A673 (cell line): Measurements from ENCODE around the gene APOL6. TPM values are rescaled to one million over a fixed set of nuclear protein-coding genes. Genes with fewer than 3 reads are reported as not detected.

Source experiments
- BruUV-seq: library from RNA; stranded (reverse); fragments of 400-500 nt; replicated peaks from 2 replicates; lab custom pipeline; 2021; lab: Mats Ljungman, UMichigan
- CTCF ChIA-PET: fragments of 300-600 bp; sonication (Branson Sonifier 250); formaldehyde crosslinking; loops from one replicate; lab custom pipeline; 2022; ENCODE audit warnings: antibody characterized with exemption; lab: Charles Lee
- POLR2A ChIA-PET: fragments of 300-600 bp; sonication (Branson Sonifier 250); formaldehyde crosslinking; loops from one replicate; lab custom pipeline; 2022; ENCODE audit warnings: antibody characterized with exemption; ENCODE audit not compliant: low non-redundant PET; lab: Charles Lee
- DNase-seq: peaks from one replicate; pipeline ENCODE4 v3.0.0-alpha.2; 2015; ENCODE audit warnings: low spot score
- H3K27ac ChIP-seq: fragments of 200-600 bp; sonication (generic); 2 replicates; pipeline ENCODE4 v1.5.1; 2016; ENCODE audit warnings: mixed run types, low read depth, mild to moderate bottlenecking, mixed read lengths, antibody characterized with exemption, low read length; ENCODE audit not compliant: poor library complexity, severe bottlenecking
- H3K27me3 ChIP-seq: fragments of 200-600 bp; sonication (generic); replicated peaks from 2 replicates; pipeline ENCODE4 v1.6.1; 2017; ENCODE audit warnings: mixed run types, low read depth, mild to moderate bottlenecking, mixed read lengths, antibody characterized with exemption, low read length; ENCODE audit not compliant: insufficient read depth, poor library complexity
- H3K36me3 ChIP-seq: fragments of 200-600 bp; sonication (generic); 2 replicates; pipeline ENCODE4 v1.6.1; 2016; ENCODE audit warnings: mixed run types, mild to moderate bottlenecking, mixed read lengths, antibody characterized with exemption, low read length; ENCODE audit not compliant: insufficient read depth, poor library complexity, severe bottlenecking
- H3K4me1 ChIP-seq: fragments of 200-600 bp; sonication (generic); 2 replicates; pipeline ENCODE4 v1.6.1; 2017; ENCODE audit warnings: mixed run types, mild to moderate bottlenecking, mixed read lengths, antibody characterized with exemption, low read length; ENCODE audit not compliant: insufficient read depth, poor library complexity, severe bottlenecking
- H3K4me3 ChIP-seq: fragments of 200-600 bp; sonication (generic); 2 replicates; pipeline ENCODE4 v1.5.1; 2016; ENCODE audit warnings: low read depth, mixed run types, mild to moderate bottlenecking, mixed read lengths, low read length; ENCODE audit not compliant: poor library complexity, severe bottlenecking
- H3K9me3 ChIP-seq: fragments of 200-600 bp; sonication (generic); 2 replicates; pipeline ENCODE4 v1.6.1; 2016; ENCODE audit warnings: mixed run types, low read depth, mild to moderate bottlenecking, mixed read lengths, antibody characterized with exemption, low read length; ENCODE audit not compliant: poor library complexity, severe bottlenecking
- EZH2 ChIP-seq: fragments of 200-600 bp; sonication (generic); IDR thresholded peaks from 2 replicates; pipeline ENCODE4 v1.6.1; 2017; ENCODE audit warnings: borderline replicate concordance, low read depth, mild to moderate bottlenecking, mixed read lengths, antibody characterized with exemption, low read length; ENCODE audit not compliant: poor library complexity, severe bottlenecking
- intact Hi-C: fragments of 100-400 bp; cut with micrococcal nuclease; formaldehyde crosslinking; loops from one replicate; pipeline ENCODE4 v1.10.0; 2022; ENCODE audit not compliant: unreplicated experiment
- total RNA-seq: library from RNA; stranded (reverse); gene quantifications from 2 replicates; pipeline ENCODE4 v1.2.3, GENCODE V29; 2021
- TF ChIP-seq, protein P1 (sequence below): fragments of 300-800, 200-600 bp; sonication (generic); conservative IDR thresholded peaks from 2 replicates; pipeline ENCODE4 v1.5.1; 2017; ENCODE audit warnings: low read depth, mild to moderate bottlenecking, antibody characterized with exemption, low read length, moderate library complexity, mixed read lengths

APOL6 gene
- total RNA-seq, 1 experiment from 2014 or later = 6.3 TPM

DNA sequence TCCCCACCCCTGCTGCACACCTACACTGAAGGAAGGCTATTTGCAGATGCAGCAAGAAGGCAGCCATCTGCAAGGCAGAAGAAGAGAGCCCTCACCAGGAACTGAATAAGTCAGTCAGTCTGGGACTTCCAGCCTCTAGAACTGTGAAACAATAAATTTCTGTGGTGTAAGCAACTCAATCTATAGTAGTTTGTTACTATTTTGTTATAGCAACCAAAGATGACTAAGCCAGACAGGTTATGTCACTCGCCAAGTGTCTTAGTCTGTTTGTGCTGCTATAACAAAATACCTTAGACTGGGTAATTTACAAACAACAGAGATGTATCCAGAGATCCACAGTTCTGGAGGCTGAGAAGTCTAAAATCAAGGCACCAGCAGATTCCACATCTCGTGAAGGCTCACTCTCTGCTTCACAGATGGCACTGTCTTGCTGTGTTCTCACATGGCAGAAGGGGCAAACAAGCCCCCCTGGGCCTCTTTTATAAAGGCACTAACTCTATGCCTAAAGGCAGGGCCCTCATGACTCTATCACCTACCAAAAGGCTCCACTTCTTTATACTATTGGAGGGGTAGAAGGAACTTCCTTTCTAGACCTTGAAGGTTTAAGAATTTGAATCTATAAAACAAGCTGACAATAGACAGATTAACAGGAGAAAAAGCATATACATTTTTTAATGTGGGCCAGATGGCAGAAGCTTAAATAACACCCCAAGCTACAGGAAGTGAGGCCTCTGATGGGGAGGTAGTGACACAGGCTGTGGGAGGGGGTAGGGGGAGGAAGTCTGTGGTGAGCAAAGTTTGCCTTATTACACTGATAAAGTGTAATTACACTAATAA is 12.3 kb downstream of the APOL6 start:
- CTCF ChIA-PET = no interaction called here
- POLR2A ChIA-PET = no interaction called here

DNA sequence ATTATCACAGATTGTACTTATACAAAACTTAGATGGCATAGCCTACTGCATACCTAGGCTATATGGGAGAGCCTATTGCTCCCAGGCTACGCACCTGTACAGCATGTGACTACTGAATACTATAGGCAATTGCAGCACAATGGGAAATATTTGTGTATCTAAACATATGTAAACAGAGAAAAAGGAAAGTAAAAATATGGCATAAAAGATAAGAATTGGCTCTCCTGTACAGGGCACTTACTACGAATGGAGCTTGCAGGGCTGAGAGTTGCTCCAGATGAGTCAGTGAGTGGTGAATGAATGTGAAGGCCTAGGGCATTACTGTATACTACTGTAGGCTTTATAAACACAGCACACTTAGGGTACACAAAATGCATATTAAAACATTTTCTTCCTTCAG is 13.2 kb downstream of the APOL6 start:
- CTCF ChIA-PET = no interaction called here
- H3K4me1 ChIP-seq = peaks cover 32% of the 10 kb centered on the region
- BruUV-seq = no TSS peak
- no peak overlapping the region for H3K4me3 ChIP-seq
- H3K27me3 ChIP-seq = no peaks in the 10 kb centered on the region
- H3K36me3 ChIP-seq = peaks cover 22% of the 10 kb centered on the region
- H3K9me3 ChIP-seq = peaks cover 23% of the 10 kb centered on the region
- no peak for DNase-seq
- H3K27ac ChIP-seq = peak overlapping the region; percentile 94
- POLR2A ChIA-PET = no interaction called here
- intact Hi-C loops = no loop called here
- TF ChIP-seq EZH2 = no peak
- TF ChIP-seq, protein P1, sequence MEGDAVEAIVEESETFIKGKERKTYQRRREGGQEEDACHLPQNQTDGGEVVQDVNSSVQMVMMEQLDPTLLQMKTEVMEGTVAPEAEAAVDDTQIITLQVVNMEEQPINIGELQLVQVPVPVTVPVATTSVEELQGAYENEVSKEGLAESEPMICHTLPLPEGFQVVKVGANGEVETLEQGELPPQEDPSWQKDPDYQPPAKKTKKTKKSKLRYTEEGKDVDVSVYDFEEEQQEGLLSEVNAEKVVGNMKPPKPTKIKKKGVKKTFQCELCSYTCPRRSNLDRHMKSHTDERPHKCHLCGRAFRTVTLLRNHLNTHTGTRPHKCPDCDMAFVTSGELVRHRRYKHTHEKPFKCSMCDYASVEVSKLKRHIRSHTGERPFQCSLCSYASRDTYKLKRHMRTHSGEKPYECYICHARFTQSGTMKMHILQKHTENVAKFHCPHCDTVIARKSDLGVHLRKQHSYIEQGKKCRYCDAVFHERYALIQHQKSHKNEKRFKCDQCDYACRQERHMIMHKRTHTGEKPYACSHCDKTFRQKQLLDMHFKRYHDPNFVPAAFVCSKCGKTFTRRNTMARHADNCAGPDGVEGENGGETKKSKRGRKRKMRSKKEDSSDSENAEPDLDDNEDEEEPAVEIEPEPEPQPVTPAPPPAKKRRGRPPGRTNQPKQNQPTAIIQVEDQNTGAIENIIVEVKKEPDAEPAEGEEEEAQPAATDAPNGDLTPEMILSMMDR = no peak

More for the DNA sequence above, 12.3 kb downstream of the APOL6 start:
- peaks cover 22% of the 10 kb centered on the region for H3K36me3 ChIP-seq
- no peaks in the 10 kb centered on the region for H3K27me3 ChIP-seq
- DNase-seq = peak; percentile 85
- H3K4me1 ChIP-seq = peaks cover 38% of the 10 kb centered on the region
- TF ChIP-seq, protein P1 = no peak
- no peak for TF ChIP-seq EZH2
- peaks cover 22% of the 10 kb centered on the region for H3K9me3 ChIP-seq
- peak overlapping the region; percentile 94 for H3K27ac ChIP-seq
- H3K4me3 ChIP-seq = no peak overlapping the region
- no TSS peak for BruUV-seq
- intact Hi-C loops = no loop called here

DNA sequence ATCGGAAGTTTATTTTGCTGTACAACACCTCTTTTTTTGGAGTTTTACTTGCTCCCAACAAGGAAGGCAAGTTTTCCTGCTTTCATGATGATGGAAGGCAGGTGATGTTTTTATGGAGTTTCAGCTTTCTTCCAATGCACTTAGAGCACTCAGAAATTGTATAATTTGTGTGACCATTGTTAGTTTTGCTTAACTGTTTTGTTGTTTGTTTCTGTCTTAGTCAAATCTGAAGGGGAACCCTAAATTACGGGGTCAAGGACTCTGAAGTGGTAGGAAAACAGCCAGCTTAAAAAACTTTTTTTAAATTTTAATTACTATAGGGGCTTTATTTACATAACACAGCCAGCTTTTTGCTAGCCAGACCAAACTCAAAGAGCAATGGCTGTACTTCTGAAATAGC is 14.7 kb downstream of the APOL6 start:
- ChIA-PET POLR2A (interaction anchor here (0.8 kb wide), 1 partner anchor 32 kb away, joined by 3 read pairs; no protein-coding TSS in a partner anchor), CTCF (no interaction called here)
- Histone ChIP-seq H3K4me1 (peaks cover 18% of the 10 kb centered on the region), H3K9me3 (peaks cover 34% of the 10 kb centered on the region), H3K27me3 (no peaks in the 10 kb centered on the region), H3K27ac (no peak overlapping the region), H3K36me3 (peaks cover 16% of the 10 kb centered on the region), H3K4me3 (no peak overlapping the region)
- DNase-seq = no peak
- TF ChIP-seq EZH2 = no peak
- TF ChIP-seq, protein P1 = no peak
- no TSS peak for BruUV-seq
- intact Hi-C loops = no loop called here
